ENCODE measurements around the gene RPRD1B. TPM values are rescaled to one million over a fixed set of nuclear protein-coding genes. Genes with fewer than 3 reads are reported as not detected.
A peak's percentile ranks its signal among the peaks of the same experiment; 100 is the strongest.
"Not testable (repeated sequence)": the region's sequence is repeated elsewhere in the genome, so short reads cannot be mapped to it uniquely, and the experiment has no call there.

The RPRD1B gene
- total RNA-seq, 1 experiment from 2014 or later: 33.9 TPM

- DNase-seq (ENCODE audit: low spot score): no peak
These were observed 70.7 kb downstream of the RPRD1B start for GRCh38 chr20:38104285-38104684.

- peak; percentile 22 for DNase-seq (ENCODE audit: low spot score)
These were observed 72.9 kb downstream of the RPRD1B start for GRCh38 chr20:38106461-38106860.

DNA sequence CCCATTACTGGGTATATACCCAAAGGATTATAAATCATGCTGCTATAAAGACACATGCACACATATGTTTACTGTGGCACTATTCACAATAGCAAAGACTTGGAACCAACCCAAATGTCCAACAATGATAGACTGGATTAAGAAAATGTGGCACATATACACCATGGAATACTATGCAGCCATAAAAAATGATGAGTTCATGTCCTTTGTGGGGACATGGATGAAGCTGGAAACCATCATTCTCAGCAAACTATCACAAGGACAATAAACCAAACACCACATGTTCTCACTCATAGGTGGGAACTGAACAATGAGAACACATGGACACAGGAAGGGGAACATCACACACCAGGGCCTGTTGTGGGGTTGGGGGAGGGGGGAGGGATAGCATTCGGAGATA lies 73.8 kb downstream of the RPRD1B start:
- not testable (repeated sequence) for DNase-seq (ENCODE audit: low spot score)

DNA sequence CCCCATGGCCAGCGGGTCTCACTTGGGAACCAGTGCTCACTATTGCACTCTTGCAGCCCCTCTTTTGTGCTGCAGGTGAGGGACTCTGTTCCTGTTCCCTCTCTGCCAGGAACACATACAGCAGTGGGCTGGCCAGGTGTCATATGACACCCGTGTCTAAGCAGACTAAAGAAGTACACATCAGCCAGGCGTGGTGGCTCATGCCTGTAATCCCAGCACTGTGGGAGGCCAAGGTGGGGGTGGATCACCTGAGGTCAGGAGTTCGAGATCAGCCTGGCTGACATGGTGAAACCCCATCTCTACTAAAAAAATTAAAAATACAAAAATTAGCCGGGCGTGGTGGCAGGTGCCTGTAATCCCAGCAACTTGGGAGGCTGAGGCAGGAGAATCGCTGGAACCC lies 74.4 kb downstream of the RPRD1B start:
- not testable (repeated sequence) for DNase-seq (ENCODE audit: low spot score)

DNA sequence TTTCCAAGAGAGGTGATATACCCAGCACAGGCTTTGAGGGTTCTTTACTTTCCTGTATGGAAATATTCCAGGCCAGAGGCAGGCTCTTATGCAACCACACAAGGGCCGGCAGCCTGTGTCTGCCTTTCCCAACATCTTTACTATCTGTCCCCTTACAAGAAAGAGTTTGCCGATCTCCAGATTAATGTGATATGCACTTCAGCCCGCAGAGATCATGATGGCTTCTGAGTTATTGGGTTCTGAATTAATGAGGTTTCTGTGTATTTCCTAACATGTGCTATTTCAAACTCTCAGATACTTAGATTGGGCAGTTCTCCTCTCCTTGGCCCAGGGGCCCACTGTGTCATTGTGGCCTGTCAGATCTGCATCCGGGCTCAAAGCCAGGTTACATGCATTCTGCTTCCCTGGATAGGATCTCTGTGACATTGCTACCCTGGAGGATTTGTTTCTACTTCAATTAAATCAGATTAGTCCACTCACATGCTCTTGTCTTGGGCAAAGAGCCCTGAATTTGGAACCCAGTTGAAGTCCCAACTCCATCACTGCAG lies 75.0 kb downstream of the RPRD1B start:
- DNase-seq (ENCODE audit: low spot score): no peak

DNA sequence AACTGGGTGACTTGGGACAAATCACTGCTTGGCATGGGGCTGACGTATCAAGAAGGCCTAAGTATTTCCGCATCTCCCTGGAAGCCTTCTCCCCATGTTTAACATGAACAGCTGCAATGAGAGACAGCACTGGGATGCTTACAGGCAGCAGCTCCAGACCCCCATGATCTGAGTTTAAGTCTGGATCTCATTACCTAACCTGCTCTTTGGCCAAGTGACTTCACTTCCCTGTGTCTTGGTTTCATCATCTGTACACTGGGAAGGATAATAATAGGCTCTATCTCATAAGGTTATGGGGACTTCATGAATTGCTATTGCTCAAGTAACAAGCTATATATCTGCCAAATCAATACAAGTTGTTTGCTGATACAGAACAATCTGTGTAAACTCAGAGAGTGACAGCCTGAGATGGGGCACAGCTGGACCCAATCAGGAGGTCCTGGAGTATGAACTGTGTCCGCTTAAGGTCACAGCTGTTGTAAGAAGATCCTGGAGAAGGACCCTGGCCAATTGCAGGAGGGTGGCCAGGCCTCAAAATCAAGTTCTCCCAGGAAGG lies 75.5 kb downstream of the RPRD1B start:
- no peak for DNase-seq (ENCODE audit: low spot score)

GRCh38 chr20:38109591-38110524 lies 76.3 kb downstream of the RPRD1B start:
- DNase-seq (ENCODE audit: low spot score): peak; percentile 83

DNA sequence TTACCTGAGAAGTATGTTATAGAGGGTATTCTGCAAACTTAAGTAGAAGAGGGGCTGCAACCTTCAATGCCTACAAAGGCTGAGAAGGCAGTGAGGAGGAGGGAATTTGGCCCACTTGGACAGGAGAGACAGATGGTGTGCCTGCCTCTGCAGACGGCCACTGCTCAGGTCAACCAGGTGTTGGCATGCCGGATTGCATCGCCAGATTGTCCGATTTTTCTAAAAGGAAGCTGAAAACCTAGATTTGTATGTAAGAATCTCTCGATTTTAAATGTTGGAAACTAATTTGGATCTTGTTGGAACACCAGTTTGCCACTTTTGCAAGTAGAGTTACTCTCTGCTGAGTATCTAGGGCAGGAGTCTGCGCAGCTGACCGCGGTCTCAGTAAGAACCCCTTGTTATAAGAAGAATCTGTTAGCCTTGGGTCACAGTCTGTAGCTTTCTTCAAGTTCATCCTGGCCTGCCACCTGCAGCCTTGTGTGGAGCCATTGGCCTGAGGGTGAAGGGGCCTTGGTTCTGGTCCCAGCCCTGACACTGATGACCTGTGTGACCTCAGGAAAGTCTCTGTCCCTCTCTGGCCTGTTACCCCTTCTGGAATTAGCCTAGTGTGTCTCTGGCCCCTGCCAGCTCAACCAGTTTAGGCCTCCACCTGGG lies 77.1 kb downstream of the RPRD1B start:
- no peak for DNase-seq (ENCODE audit: low spot score)

DNA sequence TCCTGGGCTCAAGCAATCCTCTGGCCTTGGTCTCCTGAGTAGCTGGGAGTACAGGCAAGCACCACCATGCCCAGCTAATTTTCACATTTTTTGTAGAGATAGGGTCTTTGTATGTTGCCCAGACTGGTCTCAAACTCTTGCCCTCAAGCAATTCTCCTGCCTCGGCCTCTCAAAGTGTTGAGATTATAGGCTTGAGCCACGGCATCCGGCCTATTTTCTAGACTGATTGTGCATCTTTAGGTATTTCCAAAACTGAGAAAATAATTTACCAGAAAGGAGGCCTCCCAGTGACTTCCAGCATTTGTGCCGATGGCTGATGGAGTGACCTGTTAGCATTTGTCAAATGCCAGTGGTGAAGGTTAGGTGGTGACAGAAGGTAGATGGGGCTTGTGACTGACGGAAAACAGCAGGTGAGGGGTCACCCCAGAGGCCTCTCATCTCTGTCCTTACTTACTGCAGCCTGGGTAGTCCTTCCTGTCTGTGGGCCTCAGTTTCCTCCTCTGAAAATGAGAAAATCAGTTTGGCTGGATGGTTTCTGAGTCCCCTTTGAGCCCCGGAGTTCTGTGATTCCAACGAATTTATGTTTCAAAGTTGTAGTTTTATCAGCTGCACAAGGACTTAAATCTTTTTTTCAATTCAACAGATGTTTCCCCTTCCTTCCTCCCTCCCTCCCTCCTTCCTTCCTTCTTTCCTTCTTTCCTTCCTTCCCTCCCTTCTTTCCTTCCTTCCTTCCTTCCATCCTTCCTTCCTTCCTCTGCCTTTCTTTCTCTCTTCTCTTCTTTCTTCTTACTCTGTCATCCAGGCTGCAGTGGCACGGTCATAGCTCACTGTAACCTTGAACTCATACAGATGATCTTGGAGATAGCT lies 78.1 kb downstream of the RPRD1B start:
- no peak for DNase-seq (ENCODE audit: low spot score)

DNA sequence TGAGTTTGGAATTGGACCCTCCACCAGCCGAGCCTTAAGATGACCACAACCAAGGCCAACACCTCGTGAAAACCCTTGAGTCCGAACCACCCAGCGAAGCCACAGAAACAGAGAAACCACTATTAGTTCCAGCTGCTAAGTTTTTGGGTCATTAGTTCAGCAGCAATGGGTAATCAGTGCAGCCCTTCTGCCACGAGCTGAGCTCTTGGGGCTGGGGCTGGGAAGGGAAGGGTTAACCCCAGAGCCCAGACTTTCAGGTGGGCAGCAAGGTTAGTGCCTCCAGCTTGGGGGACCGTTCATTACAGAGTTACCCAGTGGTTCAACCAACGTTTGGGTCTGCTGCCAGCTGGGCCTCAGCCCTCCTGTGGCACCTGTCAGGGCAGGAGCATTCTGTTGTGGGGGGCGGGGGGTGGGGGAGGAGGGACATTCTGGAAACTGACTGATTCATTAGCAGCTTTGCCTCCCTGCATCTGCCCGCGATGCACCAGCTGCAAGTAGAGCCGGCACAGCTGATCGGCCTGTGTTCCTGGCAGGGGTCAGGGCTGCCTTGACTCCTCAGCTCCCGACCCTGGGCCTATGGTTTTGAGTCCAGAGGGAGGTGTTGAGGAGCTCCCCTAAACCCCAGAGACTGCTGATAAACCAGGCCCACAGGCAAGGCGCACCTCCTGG lies 78.8 kb downstream of the RPRD1B start:
- no peak for DNase-seq (ENCODE audit: low spot score)

DNA sequence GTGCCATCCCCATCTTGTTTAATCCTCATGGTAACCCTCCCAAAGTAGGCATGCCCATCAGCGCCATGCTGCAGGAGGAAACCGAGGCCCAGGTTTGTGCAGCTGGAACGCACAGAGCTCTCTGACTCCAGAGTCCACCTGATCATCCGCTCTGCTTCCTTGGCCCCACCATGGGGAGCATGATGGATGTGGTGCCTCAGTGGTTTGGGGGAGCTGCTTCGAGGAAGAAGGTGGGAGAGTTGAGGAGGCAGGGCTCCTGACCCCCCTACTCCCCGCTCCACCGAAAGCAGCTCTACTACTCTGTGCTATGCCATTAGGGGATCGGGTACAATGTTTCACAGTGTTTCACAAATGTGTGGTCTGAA lies 79.4 kb downstream of the RPRD1B start:
- no peak for DNase-seq (ENCODE audit: low spot score)

DNA sequence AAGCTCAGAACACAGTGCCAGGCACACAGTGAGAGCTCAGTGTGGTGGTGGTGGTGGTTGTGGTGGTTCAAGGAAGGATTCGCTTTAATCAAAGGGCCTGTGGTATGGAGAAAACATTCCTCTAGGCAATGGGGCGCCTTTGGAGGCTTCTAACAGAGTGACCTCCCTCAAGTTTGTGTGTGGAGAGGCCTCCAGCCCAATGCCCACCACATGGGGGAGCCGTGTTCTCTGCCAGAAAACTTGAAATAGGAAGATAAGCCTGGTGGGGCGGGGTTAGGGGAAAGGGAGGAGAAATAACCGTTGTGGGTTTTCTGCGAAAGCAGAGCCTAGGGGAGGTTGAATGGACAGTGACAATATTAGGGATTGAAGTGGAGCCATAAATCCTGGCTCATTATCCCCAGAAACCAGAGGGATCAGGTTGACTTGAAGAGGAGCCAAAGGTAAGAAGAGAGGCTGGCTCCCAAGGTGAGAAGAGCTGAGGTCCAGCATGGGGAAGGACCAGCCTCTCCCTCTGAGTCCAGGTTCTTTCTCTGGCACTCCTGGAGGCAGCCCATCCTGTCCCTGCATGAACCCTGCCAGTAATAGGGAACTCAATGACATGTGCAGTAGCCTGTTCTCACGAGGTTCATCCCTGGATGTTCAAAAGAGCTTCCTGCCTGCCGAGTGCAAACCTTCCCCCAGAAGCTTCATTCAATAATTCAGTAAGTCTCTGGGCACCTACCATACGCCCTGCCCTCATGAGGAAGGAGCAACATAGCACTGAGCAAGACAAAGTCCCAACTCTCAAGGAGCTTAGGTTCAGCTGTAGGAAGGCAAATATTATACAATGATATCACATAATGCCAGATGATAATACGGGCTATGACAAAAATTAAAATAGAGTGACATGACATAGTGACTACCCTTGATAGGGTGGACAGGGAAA lies 80.1 kb downstream of the RPRD1B start:
- peak; percentile 84 for DNase-seq (ENCODE audit: low spot score)

GRCh38 chr20:38114353-38114791 lies 80.8 kb downstream of the RPRD1B start:
- DNase-seq (ENCODE audit: low spot score): no peak

DNA sequence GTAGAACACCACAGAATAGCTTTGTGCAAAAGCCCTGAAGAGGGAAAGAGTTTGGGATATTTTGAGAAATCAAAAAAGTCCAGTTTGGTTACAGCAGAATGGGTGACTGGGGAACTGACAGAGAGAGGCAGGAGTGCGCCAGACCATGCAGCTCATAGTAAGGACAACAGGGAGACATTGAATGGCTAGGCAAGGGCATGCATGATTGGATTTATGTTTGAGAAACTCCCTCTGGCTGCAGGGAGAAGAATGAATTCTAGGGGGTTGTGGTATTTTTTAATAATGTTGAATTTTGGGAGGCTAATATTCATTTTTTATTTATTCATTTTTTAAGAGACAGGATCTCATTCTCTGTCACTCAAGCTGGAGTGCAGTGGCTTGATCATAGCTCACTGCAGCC lies 81.7 kb downstream of the RPRD1B start:
- DNase-seq (ENCODE audit: low spot score): no peak

- no peak for DNase-seq (ENCODE audit: low spot score)
These were observed 82.3 kb downstream of the RPRD1B start for GRCh38 chr20:38115896-38116295.

GRCh38 chr20:38116409-38117165 lies 83.0 kb downstream of the RPRD1B start:
- no peak for DNase-seq (ENCODE audit: low spot score)

DNA sequence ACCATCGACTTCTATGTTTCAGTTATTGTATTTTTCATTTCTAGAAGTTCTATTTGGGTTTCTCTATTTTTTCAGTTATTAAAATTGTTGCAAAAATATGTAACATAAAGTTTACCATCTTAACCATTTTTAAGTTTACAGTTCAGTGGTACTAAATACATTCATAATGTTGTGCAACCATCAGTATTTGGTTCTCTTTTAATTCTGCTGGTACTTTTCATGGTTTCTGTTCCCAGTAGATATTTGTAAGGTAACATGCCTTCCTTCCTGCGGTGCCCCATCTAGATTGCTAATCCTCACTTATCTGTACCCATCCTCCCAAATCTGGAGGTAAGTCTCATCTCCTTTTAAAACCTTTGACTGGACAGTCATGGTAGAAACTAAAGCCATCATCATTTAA lies 83.7 kb downstream of the RPRD1B start:
- DNase-seq (ENCODE audit: low spot score): no peak

DNA sequence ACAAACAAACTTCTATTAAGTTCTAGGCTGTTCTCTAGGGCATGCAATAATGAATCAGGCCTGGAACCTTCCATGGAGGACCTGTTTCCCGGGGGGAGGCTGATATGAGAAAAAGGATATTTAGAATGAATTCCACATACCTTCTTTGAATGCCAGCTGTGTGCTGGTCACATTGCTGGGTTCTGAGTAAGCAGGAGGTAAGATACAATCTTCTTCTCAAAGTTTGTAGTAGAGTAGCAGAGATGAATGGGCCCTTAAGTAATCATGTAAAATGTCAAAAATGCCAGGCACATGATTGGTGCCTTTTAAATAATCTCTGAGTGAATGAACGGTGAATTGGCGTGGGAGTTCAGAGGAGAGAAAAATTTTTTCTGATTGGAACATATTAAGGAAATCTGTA lies 84.1 kb downstream of the RPRD1B start:
- peak; percentile 50 for DNase-seq (ENCODE audit: low spot score)

DNA sequence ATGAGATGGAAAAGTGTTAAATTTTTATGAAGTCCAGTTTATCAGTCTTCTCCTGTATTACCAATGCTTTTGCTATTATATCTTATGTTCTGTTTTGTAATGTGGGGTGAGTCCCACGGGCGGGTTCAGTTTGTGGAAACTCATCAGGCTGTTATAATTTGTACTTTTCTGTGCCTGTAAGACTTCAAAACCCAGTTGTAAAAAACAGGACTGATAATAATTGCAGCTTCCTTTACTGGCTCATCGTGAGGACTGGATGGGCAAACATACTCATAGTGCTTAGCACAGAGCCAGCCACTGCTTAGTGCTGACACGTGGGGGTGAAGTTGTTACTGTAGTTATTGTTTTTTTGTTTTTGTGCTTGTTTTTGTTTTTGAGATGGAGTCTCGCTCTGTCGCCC lies 85.9 kb downstream of the RPRD1B start:
- DNase-seq (ENCODE audit: low spot score): no peak
